ENCODE results near the gene ZNF816. TPM values are rescaled to one million over a fixed set of nuclear protein-coding genes. Genes with fewer than 3 reads are reported as not detected.

Gene ZNF816
- total and polyA plus RNA-seq, 2 experiments from 2014 or later = 6.3 to 18.5 TPM

DNA sequence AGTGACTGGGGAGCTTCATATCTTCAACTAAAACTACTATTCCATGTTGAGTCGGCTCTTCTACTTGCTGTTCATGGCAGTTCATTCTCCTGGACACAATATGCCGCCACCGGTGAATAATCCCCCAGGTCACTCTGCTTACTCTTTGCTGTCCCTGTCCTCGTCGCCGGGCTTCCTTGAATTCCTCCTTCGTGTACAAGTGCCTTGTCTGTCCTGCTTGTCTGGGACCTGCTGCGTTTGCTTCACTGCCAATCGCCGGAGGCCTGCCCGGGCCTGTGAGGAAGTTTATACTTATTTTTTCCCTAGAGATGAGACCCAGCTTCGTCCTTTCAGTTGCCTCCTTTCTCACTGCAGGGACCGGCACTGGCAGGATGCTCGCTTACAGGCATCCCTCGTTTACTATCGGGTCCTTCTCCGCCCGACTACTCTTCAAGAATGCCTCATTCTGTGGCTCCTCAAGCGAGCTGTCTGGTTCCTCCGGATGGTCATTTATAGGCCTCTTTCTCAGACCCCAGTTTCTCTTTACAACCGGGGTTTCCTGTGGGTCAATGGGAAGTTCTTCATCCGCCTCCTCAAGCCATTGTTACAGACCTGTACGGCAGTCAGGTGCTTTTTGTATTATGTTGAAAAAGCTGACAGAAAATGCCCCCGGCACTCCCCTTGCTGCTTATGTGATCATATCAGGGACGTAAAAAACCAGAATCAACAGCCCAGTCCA lies 45.5 kb upstream of the ZNF816 start:
- Histone ChIP-seq H4K20me1 (ENCODE audit: insufficient read depth, poor library complexity, severe bottlenecking) (no peaks in the 10 kb centered on the region), H3K9me3 (ENCODE audit: low read depth) (no peaks in the 10 kb centered on the region), H3K4me1 (ENCODE audit: insufficient read depth) (no peaks in the 10 kb centered on the region), H3K9me2 (replicated peaks; ENCODE audit: insufficient read depth) (no peaks in the 10 kb centered on the region), H3K27me3 (no peaks in the 10 kb centered on the region), H3K4me3 (no peak overlapping the region), H2AFZ (no peak overlapping the region), H3K79me2 (no peaks in the 10 kb centered on the region), H3K4me2 (no peak overlapping the region), H3K27ac (no peak overlapping the region), H3K36me3 (replicated peaks; ENCODE audit: insufficient read depth, low read depth) (no peaks in the 10 kb centered on the region)
- no peak for TF ChIP-seq EZH2phosphoT487 (IDR thresholded peaks at IDR 0.05; ENCODE audit: low read depth, severe bottlenecking, unreplicated experiment)
- TF ChIP-seq EZH2 (IDR thresholded peaks at IDR 0.05; ENCODE audit: borderline replicate concordance) = no peak
- TF ChIP-seq, protein P1, sequence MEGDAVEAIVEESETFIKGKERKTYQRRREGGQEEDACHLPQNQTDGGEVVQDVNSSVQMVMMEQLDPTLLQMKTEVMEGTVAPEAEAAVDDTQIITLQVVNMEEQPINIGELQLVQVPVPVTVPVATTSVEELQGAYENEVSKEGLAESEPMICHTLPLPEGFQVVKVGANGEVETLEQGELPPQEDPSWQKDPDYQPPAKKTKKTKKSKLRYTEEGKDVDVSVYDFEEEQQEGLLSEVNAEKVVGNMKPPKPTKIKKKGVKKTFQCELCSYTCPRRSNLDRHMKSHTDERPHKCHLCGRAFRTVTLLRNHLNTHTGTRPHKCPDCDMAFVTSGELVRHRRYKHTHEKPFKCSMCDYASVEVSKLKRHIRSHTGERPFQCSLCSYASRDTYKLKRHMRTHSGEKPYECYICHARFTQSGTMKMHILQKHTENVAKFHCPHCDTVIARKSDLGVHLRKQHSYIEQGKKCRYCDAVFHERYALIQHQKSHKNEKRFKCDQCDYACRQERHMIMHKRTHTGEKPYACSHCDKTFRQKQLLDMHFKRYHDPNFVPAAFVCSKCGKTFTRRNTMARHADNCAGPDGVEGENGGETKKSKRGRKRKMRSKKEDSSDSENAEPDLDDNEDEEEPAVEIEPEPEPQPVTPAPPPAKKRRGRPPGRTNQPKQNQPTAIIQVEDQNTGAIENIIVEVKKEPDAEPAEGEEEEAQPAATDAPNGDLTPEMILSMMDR (IDR thresholded peaks at IDR 0.05; ENCODE audit: poor library complexity) = no peak
- 82% methylated on average over 25 of the region's 25 CpGs for WGBS (ENCODE audit: low lambda C conversion rate, missing lambda C conversion rate)
- DNase-seq (ENCODE audit: low spot score) = no peak

DNA sequence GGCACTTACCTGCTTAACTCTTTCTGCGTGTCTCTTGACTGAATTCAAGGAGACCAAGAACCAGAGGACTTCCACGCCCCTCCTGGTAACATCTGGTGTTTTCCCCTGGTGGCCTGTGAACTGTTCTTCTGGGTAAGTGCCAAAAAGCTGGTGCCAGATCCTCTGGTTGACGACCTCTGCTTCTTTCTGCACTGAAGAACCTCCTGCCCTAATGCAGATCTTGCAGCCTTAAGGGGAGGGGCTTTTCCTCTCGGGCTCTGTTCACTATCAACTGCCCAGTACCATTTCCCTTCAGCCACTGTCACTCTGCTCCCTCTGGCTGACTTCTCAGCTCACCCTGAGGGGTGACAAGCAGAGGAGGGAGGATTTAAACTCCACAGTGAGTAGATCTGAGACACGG lies 44.9 kb upstream of the ZNF816 start:
- H3K27ac ChIP-seq = no peak overlapping the region
- no peak overlapping the region for H2AFZ ChIP-seq
- H3K79me2 ChIP-seq = no peaks in the 10 kb centered on the region
- H3K36me3 ChIP-seq (replicated peaks; ENCODE audit: insufficient read depth, low read depth) = no peaks in the 10 kb centered on the region
- no peaks in the 10 kb centered on the region for H3K27me3 ChIP-seq
- no peak overlapping the region for H3K4me2 ChIP-seq
- no peaks in the 10 kb centered on the region for H3K9me3 ChIP-seq (ENCODE audit: low read depth)
- 48% methylated on average over 5 of the region's 5 CpGs for WGBS (ENCODE audit: low lambda C conversion rate, missing lambda C conversion rate)
- no peak for DNase-seq (ENCODE audit: low spot score)
- no peaks in the 10 kb centered on the region for H4K20me1 ChIP-seq (ENCODE audit: insufficient read depth, poor library complexity, severe bottlenecking)
- H3K4me1 ChIP-seq (ENCODE audit: insufficient read depth) = no peaks in the 10 kb centered on the region
- no peak for TF ChIP-seq EZH2 (IDR thresholded peaks at IDR 0.05; ENCODE audit: borderline replicate concordance)
- no peak for TF ChIP-seq EZH2phosphoT487 (IDR thresholded peaks at IDR 0.05; ENCODE audit: low read depth, severe bottlenecking, unreplicated experiment)
- TF ChIP-seq, protein P1 (IDR thresholded peaks at IDR 0.05; ENCODE audit: poor library complexity) = no peak
- no peaks in the 10 kb centered on the region for H3K9me2 ChIP-seq (replicated peaks; ENCODE audit: insufficient read depth)
- no peak overlapping the region for H3K4me3 ChIP-seq

DNA sequence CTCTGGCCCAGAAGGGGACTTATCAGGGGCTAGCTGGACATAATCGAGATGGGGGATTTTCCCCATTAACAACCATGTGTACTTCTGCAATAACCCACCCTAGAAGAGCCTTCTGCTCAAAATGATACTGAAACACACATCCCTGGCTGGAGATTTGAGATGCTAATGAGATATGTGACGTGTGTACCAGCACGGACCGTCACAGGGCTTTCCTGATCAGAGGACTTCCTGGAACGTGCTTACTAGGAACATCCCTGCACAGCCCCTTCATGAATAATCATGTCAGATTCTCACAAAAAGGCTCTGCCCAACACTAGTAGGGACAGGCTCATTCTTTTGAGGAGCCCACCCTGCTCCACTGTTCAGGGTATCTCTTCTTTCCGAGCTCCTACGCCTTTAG lies 44.5 kb upstream of the ZNF816 start:
- H3K9me3 ChIP-seq (ENCODE audit: low read depth) = no peaks in the 10 kb centered on the region
- H3K9me2 ChIP-seq (replicated peaks; ENCODE audit: insufficient read depth) = no peaks in the 10 kb centered on the region
- H3K27ac ChIP-seq = no peak overlapping the region
- no peak for DNase-seq (ENCODE audit: low spot score)
- WGBS (ENCODE audit: low lambda C conversion rate, missing lambda C conversion rate) = 81% methylated on average over 7 of the region's 7 CpGs
- H3K4me2 ChIP-seq = no peak overlapping the region
- no peaks in the 10 kb centered on the region for H3K36me3 ChIP-seq (replicated peaks; ENCODE audit: insufficient read depth, low read depth)
- H3K79me2 ChIP-seq = no peaks in the 10 kb centered on the region
- TF ChIP-seq EZH2 (IDR thresholded peaks at IDR 0.05; ENCODE audit: borderline replicate concordance) (no peak), EZH2phosphoT487 (IDR thresholded peaks at IDR 0.05; ENCODE audit: low read depth, severe bottlenecking, unreplicated experiment) (no peak)
- TF ChIP-seq, protein P1 (IDR thresholded peaks at IDR 0.05; ENCODE audit: poor library complexity) = no peak
- no peak overlapping the region for H3K4me3 ChIP-seq
- no peak overlapping the region for H2AFZ ChIP-seq
- no peaks in the 10 kb centered on the region for H3K27me3 ChIP-seq
- H4K20me1 ChIP-seq (ENCODE audit: insufficient read depth, poor library complexity, severe bottlenecking) = no peaks in the 10 kb centered on the region
- no peaks in the 10 kb centered on the region for H3K4me1 ChIP-seq (ENCODE audit: insufficient read depth)

All from hepatocyte (in vitro differentiated cells).